ENCODE results near the gene TTC32.
"Not testable (repeated sequence)": the region's sequence is repeated elsewhere in the genome, so short reads cannot be mapped to it uniquely, and the experiment has no call there.

Gene TTC32

DNA sequence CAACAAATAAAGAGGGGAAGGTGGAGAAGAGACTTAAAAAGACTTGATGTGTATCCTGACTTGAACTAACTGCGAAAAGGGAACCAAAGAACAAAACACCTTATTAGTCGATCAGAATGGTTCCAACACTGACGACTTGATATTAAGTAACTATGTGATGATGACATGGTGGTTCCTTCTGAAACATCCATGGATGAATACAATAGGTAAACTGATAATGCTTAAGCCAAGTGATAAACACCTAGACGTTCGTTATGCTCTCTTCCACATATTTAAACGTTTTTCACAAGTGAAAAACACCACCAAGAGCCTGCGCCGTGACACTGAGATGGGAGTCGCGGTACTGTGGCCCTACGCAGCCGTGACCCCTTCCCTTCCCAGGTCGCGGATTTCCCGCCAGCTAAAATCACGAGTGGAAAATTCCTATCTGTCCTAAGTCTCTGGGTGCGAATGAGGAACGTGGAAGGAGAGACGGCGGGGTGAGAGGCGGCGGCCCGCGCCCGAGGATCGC lies 797 bp downstream of the TTC32 start:
- H3K4me3 ChIP-seq (ENCODE audit: low read depth, low read length): peak overlapping the region; percentile 88
- DNase-seq (ENCODE audit: low read depth): no peak

DNA sequence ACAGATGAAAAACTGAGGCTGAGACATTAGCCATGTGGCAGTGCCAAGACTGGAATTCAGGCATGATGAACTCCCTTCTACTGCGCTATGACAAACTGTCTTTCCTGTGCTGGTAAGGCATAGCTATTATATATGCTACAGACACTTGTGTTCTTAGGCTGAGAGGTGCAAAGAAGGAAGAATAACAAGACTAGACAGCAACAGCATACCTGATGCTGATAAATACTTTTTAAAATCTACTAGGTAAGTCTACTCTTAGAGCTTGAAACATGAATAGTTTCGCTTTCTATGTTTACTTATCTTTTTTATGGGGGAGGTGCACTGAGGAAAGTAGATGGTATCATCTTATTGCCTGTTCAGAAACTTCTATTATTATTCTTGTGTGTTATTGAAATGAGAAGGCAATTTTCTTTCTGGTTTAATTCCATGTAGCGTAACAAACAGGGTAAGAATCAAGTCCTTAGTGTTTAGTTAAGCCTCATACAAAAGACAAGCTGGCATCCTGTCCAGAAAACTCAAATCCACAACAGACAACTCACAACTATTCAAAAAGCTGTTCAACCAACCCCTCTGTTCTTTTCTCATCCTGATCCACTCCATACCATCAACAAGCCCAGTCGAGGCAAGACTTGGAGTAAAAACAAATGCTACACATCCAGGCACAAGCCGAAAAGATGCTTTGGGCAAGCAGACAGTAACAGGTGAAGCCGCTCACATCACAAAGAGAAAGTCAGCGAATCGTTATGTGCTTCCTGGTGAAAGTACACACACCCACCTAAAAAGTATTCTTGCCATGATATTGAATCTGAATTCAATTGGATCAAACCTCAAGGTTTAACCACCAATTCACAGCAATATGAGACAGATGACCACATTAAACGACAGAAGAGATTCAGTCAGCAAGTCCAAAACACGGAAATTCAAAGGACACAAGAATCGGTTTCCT lies 1.5 kb downstream of the TTC32 start:
- H3K4me3 ChIP-seq (ENCODE audit: low read depth, low read length): peak overlapping the region; percentile 88
- DNase-seq (ENCODE audit: low read depth): no peak

GRCh38 chr2:19898592-19899329 lies 3.0 kb downstream of the TTC32 start:
- no peak for DNase-seq (ENCODE audit: low read depth)
- no peak overlapping the region for H3K4me3 ChIP-seq (ENCODE audit: low read depth, low read length)

GRCh38 chr2:19897623-19898245 lies 4.0 kb downstream of the TTC32 start:
- no peak for DNase-seq (ENCODE audit: low read depth)
- no peak overlapping the region for H3K4me3 ChIP-seq (ENCODE audit: low read depth, low read length)

DNA sequence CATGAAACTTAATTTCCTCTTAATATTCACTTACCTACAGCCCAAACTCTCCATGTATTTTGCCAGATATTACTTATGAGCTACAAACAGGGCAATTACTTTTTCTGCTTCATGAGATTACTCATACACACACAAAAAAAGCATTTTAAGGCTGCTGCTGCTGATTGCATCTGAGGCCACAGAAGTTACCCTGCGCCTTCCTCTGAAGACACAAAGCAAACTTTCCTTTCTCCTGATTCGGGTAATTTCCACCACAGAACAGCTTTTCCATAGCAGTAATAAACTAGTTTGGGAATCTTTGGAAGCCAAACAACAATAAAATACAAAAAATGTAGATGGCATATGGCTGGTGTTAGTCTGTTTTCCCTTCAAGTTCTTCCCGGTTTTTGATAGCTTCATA lies 6.2 kb downstream of the TTC32 start:
- DNase-seq (ENCODE audit: low read depth): no peak
- no peak overlapping the region for H3K4me3 ChIP-seq (ENCODE audit: low read depth, low read length)

- DNase-seq (ENCODE audit: low read depth): no peak
- no peak overlapping the region for H3K4me3 ChIP-seq (ENCODE audit: low read depth, low read length)
Measured at GRCh38 chr2:19894134-19894792, 7.5 kb downstream of the TTC32 start.

- DNase-seq (ENCODE audit: low read depth): no peak
- H3K4me3 ChIP-seq (ENCODE audit: low read depth, low read length): no peak overlapping the region
Measured at GRCh38 chr2:19893520-19894133, 8.2 kb downstream of the TTC32 start.

DNA sequence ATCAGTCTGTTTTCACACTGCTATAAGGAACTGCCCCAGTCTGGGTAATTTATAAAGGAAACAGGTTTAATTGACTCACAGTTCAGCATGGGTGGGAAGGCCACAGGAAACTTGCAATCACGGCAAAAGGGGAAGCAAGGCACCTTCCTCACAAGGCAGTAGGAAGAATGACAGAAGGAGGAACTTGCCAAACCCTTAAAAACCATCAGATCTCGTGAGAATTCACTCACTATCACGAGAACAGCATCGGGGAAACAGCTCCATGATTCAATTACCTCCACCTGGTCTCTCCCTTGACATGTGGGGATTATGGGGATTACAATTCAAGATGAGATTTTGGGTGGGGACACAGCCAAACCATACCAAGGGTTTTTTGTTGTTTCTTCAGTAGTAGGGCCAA lies 9.8 kb downstream of the TTC32 start:
- H3K4me3 ChIP-seq (ENCODE audit: low read depth, low read length); DNase-seq (ENCODE audit: low read depth): not testable (repeated sequence)

DNA sequence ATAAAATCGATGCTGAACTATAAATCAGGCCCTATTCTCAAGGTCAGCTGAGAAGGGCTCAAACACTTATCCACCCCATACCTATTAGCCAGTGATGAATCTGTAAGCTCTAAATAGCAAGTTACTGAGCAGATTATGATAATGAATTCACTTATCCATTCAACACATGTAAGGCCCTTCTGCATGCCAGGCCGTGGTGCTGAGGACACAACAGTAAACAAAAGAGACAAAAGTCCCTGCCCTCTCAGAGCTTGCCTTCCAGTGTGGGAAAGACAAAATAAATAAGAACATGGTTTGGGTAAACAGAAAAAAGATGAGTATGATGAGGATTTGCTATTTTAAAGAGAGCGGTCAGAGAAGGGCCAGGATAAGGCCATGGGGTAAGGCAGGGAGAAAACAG lies 11.7 kb downstream of the TTC32 start:
- no peak overlapping the region for H3K4me3 ChIP-seq (ENCODE audit: low read depth, low read length)
- no peak for DNase-seq (ENCODE audit: low read depth)

DNA sequence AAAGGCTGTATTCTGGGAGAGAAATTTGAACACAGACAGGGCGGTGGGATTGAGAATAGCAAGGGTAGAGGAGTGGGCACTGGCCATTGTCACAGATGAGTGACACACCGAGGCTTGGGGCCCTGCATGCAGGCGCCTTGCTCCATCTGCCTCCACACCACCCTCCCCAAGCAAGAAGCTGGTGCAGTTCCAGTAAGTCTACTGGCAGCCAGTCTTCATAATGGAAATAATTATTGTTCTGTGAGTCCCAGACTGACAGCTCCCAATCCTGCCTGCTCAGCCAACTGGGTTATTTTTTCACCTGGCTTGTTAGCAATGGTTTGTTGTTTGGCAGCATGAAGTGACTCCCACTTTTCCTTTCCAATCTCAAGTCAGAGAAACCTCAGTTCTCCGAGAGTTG lies 13.0 kb downstream of the TTC32 start:
- no peak overlapping the region for H3K4me3 ChIP-seq (ENCODE audit: low read depth, low read length)
- DNase-seq (ENCODE audit: low read depth): no peak

DNA sequence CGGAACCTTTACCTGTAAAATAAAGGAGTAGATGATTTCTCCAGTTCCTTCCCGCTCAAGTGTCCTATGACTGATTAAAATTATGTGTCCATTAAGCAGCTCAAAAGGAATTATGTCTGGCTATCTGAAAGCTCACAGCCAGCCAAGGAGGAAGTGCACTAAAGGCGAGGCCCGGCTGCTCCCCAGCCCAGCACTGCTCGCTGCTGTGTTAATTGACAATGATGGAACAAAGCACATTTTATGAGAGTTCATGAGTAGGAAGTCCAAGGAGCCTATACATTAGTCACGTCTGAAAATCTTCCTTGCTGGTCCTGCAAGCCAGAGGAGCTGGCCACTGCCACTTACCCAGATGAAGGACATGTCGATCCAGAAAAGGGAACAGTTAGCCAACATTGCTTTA lies 14.3 kb downstream of the TTC32 start:
- H3K4me3 ChIP-seq (ENCODE audit: low read depth, low read length): no peak overlapping the region
- no peak for DNase-seq (ENCODE audit: low read depth)

GRCh38 chr2:19886261-19886660 lies 15.5 kb downstream of the TTC32 start:
- DNase-seq (ENCODE audit: low read depth): no peak
- no peak overlapping the region for H3K4me3 ChIP-seq (ENCODE audit: low read depth, low read length)

GRCh38 chr2:19885791-19886190 lies 16.0 kb downstream of the TTC32 start:
- no peak overlapping the region for H3K4me3 ChIP-seq (ENCODE audit: low read depth, low read length)
- no peak for DNase-seq (ENCODE audit: low read depth)

- DNase-seq (ENCODE audit: low read depth): no peak
- no peak overlapping the region for H3K4me3 ChIP-seq (ENCODE audit: low read depth, low read length)
Measured at GRCh38 chr2:19883971-19884720, 17.6 kb downstream of the TTC32 start.

DNA sequence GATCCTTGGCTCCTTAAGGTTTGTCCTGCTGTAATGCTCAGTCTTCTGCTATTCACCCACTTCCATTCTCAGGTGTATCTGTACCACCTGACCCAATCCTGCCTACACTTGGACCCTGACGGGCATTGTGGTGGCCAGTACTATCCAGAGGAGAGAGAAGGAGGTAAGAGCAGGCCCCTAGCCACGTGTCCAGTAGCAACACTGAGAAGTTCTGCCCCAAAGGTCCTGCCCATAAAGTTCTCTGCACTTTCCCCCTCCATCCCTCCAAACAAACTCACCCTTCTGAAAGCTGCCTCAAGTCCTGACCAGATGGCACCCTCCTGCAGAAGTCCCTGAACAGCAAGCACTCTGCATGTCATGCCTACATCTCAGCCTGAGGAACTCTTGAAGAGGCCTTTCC lies 18.3 kb downstream of the TTC32 start:
- H3K4me3 ChIP-seq (ENCODE audit: low read depth, low read length): no peak overlapping the region
- no peak for DNase-seq (ENCODE audit: low read depth)

GRCh38 chr2:19882286-19882685 lies 19.5 kb downstream of the TTC32 start:
- DNase-seq (ENCODE audit: low read depth): no peak
- H3K4me3 ChIP-seq (ENCODE audit: low read depth, low read length): no peak overlapping the region

DNA sequence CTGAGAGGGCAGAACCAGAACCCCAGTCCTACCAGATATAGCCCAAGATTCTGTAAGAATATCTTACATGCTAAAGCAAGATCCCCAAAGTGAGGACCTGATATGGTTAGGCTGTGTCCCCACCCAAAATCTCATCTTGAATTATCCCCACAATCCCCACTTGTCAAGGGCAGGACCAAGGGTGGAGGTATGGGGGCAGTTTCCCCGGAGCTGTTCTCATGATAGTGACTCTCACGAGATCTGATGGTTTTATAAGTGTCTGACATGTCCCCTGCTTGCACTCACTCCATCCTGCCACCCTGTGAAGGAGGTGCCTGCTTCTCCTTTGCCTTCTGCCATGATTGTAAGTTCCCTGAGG lies 19.9 kb downstream of the TTC32 start:
- H3K4me3 ChIP-seq (ENCODE audit: low read depth, low read length): no peak overlapping the region
- DNase-seq (ENCODE audit: low read depth): no peak

DNA sequence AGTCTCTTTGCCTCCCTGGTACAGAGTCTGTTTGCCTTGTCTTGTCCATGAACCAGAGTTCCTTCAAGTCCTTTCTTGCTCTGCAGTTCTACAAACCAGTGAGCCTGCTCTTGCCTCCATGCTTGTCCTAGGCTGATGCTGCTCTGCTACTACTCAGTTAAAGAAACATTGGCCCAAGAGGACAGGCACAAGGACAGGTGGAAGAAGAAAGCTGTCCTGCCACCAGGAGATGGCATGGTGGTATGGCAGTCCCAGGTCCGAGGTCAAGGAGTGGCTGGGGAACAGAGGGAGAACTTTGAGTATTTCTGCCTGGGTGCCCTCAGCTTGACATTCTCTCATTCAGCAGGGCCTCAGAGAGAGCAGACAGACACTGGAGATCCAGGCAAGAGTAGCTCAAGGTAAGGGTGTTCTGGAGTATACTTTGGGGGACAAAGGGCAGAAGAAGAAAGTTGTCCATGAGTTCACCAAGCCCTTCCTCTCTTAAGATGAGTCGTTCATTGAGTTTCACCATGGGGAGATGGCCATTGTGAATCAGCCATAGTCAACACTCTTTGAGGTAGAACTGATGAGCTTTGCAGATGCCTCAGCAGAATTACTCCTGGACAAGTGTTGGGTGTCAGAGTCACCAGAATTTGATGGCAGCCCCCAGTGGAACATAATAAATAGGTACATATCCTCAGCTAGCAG lies 20.4 kb downstream of the TTC32 start:
- H3K4me3 ChIP-seq (ENCODE audit: low read depth, low read length): no peak overlapping the region
- no peak for DNase-seq (ENCODE audit: low read depth)

Data from skeletal muscle cell (primary cell).